GM19238 (cell line): Measurements from ENCODE around the gene RAB3IP.
"Not testable (repeated sequence)": the region's sequence is repeated elsewhere in the genome, so short reads cannot be mapped to it uniquely, and the experiment has no call there.

Experiments used
- DNase-seq: peaks from one replicate; pipeline ENCODE4 v3.0.0; 2011; ENCODE audit warnings: low spot score; ENCODE audit not compliant: insufficient read length

RAB3IP gene

GRCh38 chr12:69835081-69835480 lies 96.4 kb downstream of the RAB3IP start:
- no peak for DNase-seq

DNA sequence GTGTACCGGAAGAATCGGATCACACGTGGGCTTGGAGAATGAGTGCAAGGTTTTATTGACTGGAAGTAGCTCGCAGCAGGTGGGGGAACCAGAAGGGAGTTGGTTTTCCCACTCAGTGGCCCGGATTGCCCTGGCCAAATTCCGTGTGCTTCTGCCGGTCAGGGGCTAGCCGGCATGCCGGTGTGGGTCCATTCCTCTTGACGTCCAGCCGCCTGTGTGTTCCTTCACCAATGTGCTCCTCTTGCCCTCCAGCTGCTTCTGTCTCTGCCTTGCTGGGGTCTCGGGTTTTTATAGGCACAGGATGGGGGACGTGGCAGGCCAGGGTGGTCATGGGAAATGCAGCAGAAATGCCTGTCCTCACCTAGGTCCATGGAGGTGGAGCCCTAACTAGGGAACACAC lies 97.4 kb downstream of the RAB3IP start:
- DNase-seq = no peak

GRCh38 chr12:69837191-69837590 lies 98.5 kb downstream of the RAB3IP start:
- no peak for DNase-seq

DNA sequence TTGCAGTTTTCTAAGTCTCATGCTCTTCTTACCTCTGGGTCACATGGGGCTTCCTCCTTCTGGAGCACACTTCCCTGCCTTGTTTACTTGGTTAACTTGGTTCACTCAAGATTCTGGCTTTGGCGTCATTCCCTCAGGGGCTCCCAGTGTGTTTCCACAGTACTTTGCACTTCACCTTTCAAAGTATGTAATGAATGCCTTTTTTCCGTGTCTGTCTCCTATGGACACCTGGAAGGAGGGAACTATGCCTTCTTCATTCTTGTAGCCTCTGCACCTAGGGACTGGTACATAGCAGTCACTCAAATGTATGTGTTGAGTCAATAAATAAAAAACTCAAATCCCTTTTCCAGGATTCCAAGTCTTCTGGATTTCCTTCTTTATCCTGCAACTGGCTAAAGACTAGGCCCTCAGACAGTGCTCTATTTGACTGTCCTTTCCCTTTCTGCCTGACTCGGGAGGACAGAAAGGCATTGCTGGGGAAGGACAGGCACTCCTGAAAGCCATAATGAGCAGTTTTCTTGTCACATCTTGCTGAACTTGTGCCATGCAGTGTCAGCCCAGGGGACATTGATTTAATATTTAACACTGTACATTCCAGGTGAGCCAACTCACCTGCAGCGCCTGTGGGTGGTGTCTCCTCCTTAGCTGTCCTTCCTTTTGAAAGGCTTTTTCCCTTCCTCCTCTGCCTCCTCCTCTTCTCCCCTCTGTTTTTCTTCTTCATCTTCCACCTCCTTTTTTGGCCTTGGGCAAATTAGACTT lies 99.2 kb downstream of the RAB3IP start:
- no peak for DNase-seq

DNA sequence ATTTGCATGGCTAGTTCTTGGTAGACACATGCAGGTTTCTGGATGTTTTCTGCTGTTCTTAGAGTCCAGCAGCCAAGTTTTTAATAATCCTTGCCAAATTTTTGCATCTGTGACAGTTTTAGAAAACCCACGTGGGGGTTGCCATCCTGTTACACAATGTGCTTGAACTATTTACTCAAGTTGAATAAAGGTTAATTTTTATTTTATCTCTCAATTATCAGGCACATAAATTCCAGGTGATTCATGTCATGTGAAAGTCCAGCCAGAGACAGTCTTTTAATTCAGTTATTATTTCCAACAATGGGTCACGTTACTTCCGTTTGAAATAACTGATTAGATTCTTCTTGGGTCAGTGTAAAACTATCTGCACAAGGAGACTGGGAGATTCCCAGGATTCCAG lies 102.1 kb downstream of the RAB3IP start:
- DNase-seq = no peak

DNA sequence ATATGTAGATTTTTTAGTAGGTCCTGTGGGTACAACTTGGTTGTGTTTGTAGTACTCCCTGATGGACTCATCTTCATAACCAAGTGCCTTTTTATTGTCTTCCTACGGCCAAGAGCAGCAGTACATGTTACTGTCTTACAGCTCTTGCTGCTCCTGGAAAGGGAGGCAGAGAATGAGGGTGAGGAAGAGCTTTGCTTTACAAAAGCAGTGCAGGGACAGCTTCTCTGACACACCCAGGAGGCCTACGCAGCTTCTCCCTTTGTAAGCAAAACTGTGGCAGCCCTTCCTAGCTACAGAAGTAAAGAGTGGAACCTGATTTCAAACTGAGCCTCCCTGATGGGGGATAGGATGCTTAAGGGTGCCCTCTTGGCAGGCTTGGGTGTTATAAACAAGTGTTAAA lies 104.9 kb downstream of the RAB3IP start:
- no peak for DNase-seq

DNA sequence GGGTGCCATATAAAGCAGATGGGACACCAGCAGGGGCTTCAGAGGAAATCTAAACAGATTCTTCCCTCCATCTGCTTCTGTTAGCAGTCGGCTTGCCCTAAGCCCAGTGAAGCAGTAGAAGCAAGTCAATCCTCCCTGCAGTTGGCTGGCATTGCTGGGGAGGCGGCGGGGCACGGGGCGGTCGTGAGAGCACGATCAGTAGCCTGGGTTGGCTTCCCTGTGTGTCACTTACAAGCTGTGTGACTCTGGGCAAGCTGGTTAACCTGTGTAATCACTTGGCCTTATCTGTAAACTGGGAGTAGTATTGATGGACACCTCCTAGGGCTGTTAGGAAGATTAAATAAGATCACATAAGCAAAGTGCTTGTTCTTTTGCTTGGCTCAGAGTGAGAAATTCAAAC lies 105.8 kb downstream of the RAB3IP start:
- DNase-seq = no peak

GRCh38 chr12:69844836-69845235 lies 106.2 kb downstream of the RAB3IP start:
- no peak for DNase-seq

- no peak for DNase-seq
Observed at GRCh38 chr12:69846976-69847375, 108.3 kb downstream of the RAB3IP start.

- DNase-seq = no peak
Observed at GRCh38 chr12:69851976-69852375, 113.3 kb downstream of the RAB3IP start.

DNA sequence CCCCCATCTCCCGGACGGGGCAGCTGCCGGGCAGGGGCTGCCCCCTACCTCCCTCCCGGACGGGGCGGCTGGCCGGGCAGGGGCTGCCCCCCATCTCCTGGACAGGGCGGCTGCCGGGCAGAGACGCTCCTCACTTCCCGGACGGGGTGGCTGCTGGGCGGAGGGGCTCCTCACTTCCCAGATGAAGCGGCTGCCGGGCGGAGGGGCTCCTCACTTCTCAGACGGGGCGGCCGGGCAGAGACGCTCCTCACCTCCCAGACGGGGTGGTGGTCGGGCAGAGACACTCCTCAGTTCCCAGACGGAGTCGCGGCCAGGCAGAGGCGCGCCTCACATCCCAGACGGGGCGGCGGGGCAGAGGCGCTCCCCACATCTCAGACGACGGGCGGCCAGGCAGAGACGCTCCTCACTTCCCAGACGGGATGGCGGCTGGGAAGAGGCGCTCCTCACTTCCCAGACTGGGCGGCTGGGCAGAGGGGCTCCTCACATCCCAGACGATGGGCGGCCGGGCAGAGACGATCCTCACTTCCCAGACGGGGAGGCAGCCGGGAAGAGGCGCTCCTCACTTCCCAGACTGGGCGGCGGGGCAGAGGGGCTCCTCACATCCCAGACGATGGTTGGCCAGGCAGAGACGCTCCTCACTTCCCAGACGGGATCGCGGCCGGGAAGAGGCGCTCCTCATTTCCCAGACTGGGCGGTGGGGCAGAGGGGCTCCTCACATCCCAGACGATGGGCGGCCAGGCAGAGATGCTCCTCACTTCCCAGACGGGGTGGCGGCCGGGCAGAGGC lies 114.7 kb downstream of the RAB3IP start:
- not testable (repeated sequence) for DNase-seq

- DNase-seq = no peak
Observed at GRCh38 chr12:69866698-69867097, 128.0 kb downstream of the RAB3IP start.

- no peak for DNase-seq
Observed at GRCh38 chr12:69868695-69869094, 130.0 kb downstream of the RAB3IP start.

GRCh38 chr12:69872804-69873203 lies 134.1 kb downstream of the RAB3IP start:
- DNase-seq = no peak
